HUDEP-2 (cell line): ENCODE measurements around the gene PILRA.
"Not testable (repeated sequence)": the region's sequence is repeated elsewhere in the genome, so short reads cannot be mapped to it uniquely, and the experiment has no call there.

Source experiments
- DNase-seq, 76 experiments: peaks; one replicate each; lab custom pipeline; 2025; ENCODE audit not compliant: unreplicated experiment in 76 of 76; lab: John Stamatoyannopoulos, UW

Gene PILRA

DNA sequence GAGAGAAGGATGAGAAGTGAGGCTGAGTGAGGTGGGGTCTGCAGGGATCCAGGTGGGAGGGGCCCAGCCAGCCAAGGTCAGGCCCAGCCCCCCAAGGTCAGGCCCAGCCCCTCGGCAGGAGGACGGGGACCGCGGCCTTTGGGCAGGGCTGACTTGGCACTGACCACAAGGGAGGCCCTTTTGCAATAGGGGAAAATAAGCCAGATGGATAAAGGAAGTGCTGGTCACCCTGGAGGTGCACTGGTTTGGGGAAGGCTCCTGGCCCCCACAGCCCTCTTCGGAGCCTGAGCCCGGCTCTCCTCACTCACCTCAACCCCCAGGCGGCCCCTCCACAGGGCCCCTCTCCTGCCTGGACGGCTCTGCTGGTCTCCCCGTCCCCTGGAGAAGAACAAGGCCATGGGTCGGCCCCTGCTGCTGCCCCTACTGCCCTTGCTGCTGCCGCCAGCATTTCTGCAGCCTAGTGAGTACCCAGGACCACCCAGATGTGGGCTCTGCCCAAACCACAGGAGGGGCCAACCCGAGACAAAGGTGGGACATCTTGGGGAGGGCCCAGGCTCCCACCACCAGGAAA is at the start of gene PILRA:
PILRA (plus strand) TSS at position 227 of the 571 bp plus-strand sequence; CDS start at position 397, 170 bp downstream.
- DNase-seq, result no peak

- DNase-seq, result not testable (repeated sequence)
Measured at GRCh38 chr7:100324194-100324593, 49.1 kb upstream of the PILRA start.

DNA sequence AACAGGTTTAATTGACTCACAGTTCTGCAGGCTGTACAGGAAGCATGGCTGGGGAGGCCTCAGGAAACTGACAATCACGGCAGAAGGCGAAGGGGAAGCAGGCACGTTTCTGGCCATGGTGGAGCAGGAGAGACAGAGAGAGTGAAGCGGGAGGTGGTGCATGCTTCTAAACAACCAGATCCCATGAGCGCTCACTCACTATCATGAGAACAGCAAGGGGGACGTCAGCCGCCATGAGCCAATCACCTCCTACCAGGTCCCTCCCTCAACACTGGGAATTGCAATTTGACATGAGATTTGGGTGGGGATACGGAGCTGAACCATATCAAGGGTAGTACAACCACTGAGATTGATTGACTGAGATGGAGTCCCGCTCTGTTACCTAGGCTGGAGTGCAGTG is 47.6 kb upstream of the PILRA start:
- DNase-seq, result not testable (repeated sequence)

GRCh38 chr7:100326914-100327313 is 46.4 kb upstream of the PILRA start:
- DNase-seq, result not testable (repeated sequence)

DNA sequence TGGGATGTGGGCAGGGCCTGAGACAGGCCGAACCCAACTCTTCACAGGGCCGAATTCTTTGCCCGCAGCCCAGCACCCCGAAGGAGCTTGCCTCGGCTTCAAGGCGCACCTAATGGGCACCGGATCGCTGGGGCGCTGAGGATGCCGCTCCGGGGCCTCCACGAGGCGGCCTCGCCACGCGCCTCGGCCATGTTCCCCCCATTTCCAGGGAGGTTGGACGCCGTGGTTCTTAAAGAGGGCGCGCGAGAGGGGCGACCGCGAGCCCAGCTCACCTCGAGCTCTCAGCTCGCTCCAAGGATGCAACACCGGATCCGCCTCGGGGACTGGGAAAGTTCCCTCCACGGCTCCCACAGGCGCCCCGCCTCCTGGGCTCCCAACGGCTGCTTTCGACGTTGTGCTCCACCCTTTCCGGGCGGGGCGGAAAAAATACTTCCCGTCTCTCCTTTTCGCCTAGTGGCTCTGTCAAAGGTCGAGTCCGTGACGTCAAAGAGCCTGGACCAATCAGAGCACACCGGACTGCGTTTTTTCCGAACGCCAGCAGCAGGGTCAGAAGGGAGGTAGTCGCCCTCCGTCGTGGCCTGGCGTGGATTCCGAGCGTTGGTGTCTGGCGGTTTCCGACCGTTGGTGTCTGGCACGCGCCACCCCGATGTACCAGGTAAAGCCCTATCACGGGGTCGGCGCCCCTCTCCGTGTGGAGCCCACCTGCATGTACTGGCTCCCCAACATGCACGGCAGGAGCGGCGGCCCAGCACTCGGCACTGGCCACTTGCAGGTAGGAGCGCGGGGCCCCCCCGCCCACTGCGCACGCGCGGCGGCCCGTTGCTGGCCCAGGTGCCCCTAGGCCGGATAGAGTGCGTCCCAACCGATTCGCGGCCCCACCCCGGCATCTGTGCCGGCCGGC is 37.5 kb upstream of the PILRA start:
- DNase-seq, result peak in 75 of 76 experiments; percentile 17 to 93 (median 83)

GRCh38 chr7:100338083-100338696 is 35.1 kb upstream of the PILRA start:
- DNase-seq, result not testable (repeated sequence)

DNA sequence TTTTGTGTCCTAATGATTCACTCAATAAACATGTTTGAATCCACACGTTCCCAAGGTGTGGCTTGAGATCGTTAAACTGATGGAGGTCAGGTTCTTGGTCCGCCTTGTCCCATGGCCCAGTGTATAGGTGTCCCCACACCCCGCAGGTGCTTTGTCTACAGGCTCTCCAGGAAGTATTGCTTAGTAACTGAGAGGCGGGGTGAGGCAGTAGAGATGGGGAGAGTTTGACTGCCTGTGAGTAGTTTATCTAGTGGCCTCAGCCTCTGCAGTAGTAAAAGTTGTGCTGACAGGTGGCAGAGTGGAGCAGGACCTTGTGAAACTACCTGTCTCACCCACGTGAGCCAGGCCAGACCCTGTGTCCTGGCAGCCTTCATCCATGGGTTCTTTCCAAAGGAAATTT is 32.0 kb upstream of the PILRA start:
- not testable (repeated sequence) for DNase-seq

DNA sequence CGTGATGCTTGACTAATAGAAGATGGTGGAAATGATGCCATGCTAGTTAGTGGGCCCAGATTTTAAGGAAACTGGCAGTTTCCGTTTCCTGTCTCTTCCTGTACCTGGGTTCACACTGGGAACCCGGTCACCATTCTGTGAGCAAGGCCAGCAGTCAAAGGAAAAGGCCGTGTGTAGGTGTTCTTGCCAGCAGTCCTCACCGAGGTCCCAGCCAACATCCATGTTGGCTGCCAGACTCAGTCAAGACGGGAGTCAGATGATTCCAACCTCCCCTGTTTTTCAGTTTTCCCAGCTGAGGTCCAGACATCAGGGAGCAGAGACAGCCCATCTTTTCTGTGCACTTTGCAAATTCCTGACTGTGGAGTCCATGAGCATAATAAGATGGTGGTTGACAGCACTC is 30.5 kb upstream of the PILRA start:
- no peak for DNase-seq

- DNase-seq, result not testable (repeated sequence)
Measured at GRCh38 chr7:100344124-100344559, 29.1 kb upstream of the PILRA start.

- peak in 70 of 76 experiments; percentile 11 to 88 (median 58) for DNase-seq
Measured at GRCh38 chr7:100344560-100345287, 28.6 kb upstream of the PILRA start.

DNA sequence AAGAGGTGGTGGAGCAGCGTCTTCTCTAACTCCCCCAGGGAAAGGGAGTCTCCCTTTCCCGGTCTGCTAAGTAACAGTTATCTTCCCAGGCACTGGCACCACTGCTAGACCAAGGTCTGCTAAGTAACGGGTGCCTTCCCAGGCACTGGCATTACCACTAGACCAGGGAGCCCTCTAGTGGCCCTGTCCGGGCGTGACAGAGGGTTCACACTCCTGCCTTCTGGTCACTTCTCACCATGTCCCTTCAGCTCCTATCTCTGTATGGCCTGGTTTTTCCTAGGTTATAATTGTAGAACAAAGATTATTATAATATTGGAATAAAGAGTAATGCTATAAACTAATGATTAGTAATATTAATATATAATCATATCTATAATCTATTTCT is 28.0 kb upstream of the PILRA start:
- peak in 68 of 76 experiments; percentile 23 to 79 (median 60) for DNase-seq

- no peak for DNase-seq
Measured at GRCh38 chr7:100346921-100347320, 26.4 kb upstream of the PILRA start.

- DNase-seq, result no peak
Measured at GRCh38 chr7:100348805-100349204, 24.5 kb upstream of the PILRA start.

DNA sequence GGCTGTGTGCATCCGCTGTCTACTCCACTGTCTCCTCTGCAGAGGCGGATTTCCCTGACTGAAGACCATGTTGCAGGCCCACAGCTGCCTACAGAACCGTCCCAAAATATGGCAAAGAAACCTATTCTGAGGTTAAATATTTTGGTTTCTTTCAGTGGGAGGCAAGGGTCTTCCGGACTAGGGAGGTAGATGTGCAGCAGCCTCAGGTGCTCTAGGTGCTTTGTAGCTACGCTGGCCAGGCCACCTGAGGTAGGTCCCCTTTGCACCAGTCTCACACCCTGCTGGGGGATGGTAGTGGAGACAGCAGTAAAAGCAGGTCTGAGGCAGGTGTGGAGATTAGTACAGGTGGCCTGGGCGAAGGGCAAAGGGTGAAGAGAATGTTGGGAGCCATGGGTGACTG is 23.5 kb upstream of the PILRA start:
- no peak for DNase-seq

GRCh38 chr7:100351657-100352058 is 21.6 kb upstream of the PILRA start:
- DNase-seq, result no peak

GRCh38 chr7:100352230-100352781 is 21.0 kb upstream of the PILRA start:
- not testable (repeated sequence) for DNase-seq

DNA sequence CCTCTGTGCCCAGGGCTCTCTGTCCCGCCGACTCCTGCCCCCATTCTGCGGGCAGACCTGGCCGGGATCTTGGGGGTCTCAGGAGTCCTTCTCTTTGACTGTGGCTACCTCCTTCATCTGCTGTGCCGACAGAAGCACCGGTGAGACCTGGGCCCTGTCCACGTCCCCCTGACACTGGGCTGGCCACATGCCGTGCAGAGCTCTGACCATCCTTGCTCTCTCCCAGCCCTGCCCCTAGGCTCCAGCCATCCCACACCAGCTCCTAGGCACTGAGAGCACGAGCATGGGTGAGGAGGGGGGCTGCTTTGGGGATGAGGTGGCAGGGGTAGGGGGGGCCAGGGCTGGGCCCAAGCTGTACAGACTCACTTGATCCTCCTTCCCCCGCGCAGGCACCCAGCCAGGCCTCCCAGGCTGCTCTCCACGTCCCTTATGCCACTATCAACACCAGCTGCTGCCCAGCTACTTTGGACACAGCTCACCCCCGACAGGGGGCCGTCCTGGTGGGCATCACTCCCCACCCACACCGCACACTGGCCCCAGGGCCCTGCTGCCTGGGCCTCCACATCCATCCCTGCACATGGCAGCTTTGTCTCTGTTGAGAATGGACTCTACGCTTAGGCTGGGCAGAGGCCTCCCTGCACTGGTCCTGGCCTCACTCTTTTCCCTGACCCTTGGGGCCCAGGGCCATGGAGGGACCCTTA is 20.2 kb upstream of the PILRA start:
- DNase-seq, result no peak

DNA sequence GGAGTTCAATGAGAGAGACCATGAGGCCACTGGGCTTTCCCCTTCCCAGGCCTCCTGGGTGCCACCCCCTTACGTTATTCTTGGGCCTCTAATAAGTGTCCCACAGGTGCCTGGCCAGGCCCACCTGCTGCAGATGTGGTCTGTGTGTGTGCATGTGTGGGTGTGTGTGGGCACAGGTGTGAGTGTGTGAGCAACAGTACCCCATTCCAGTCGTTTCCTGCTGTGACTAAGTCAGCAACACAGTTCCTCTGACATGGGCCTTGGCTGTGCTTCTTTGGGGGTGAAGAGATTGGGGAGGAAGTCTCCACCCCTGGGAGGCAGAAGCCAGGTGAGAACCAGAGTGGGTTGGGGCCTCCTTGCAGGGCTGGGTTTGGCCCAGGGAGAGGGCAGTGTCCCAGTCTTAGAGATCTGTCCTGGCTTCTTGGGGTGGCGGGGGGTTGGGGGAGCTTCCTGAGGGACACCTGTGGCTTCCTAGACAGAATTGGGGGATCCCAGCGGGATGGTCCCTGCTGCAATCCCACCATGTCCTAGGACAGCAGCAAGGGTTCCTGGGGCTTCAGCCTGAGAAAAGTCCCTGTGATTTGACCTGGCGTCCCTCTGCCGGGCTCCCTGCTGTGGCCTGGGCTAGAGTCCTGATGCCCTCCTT is 19.5 kb upstream of the PILRA start:
- DNase-seq, result no peak

DNA sequence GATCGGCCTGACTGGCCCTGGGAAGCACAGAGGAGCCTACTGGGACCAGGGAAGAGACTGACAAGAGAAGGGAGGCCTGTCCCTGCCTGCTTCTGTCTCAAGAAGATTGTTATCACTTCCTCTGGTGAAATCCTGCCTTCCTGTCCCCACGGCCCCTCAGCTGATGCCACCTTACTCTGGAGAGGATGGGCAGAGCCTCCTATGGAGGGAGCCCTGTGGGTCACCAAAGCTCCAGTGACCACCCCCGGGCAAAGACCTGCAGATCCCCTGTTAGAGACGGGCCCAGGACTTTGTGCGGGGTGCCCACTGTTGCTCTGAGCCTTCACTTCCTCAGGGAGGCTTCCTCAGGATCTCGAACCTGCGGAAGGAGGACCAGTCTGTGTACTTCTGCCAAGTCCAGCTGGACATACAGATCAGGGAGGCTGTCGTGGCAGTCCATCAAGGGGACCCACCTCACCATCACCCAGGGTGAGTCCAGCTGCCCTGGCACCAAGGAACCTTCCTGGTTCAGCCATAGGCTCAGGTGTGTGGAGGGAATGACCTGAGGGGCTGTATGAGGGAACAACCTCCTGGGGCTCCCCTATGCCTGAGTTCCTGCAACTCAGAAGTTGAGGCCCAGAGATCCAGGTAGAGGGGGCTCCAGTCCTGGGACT is 16.7 kb upstream of the PILRA start:
- no peak for DNase-seq
